B cell (primary cell): ENCODE results near the gene RCSD1. TPM values are rescaled to one million over a fixed set of nuclear protein-coding genes. Genes with fewer than 3 reads are reported as not detected.

ENCODE experiments used
- ATAC-seq: fragments of 200-7000 bp; cut with Tn5 transposase; one replicate; pipeline ENCODE4 v1.10.0; 2021; ENCODE audit warnings: low read depth, mild to moderate bottlenecking, moderate number of reproducible peaks, moderate library complexity
- CTCF ChIA-PET: fragments of 350-600 bp; sonication (Branson Sonifier 250); formaldehyde crosslinking; loops from one replicate; lab custom pipeline; 2021; ENCODE audit warnings: antibody characterized with exemption, inconsistent platforms; lab: Charles Lee
- POLR2A ChIA-PET: fragments of 350-600 bp; sonication (Branson Sonifier 250); formaldehyde crosslinking; loops from one replicate; lab custom pipeline; 2021; ENCODE audit warnings: antibody characterized with exemption; lab: Charles Lee
- DNase-seq: peaks from one replicate; pipeline ENCODE4 v3.0.0; 2013
- H2AFZ ChIP-seq: 2 replicates; pipeline ENCODE4 v1.6.1; 2012; ENCODE audit warnings: mild to moderate bottlenecking, low read depth, low read length; ENCODE audit not compliant: insufficient read depth, poor library complexity, severe bottlenecking
- H3K27ac ChIP-seq, 2 donors: 1 replicate in 1 of 2; 2 replicates in 1 of 2; pipeline ENCODE4 v1.5.1; 2012 to 2013; ENCODE audit warnings: low read length in 2 of 2, mild to moderate bottlenecking in 2 of 2, moderate library complexity in 1 of 2
- H3K27me3 ChIP-seq, 4 experiments: fragments of 200-600 bp in 1 of 4; sonication (generic) in 1 of 4; replicated peaks in 1 of 4; 1 replicate in 2 of 4; 2 replicates in 2 of 4; pipeline versions ENCODE4 v1.6.1 to v1.7.0; 2013 to 2016; ENCODE audit warnings: low read length in 3 of 4, mild to moderate bottlenecking in 2 of 4, mixed read lengths in 1 of 4, moderate library complexity in 1 of 4; ENCODE audit not compliant: insufficient read depth in 4 of 4, control insufficient read depth in 3 of 4; ENCODE audit errors: control extremely low read depth in 1 of 4
- H3K36me3 ChIP-seq, 2 experiments: replicated peaks in 1 of 2; 1 replicate in 1 of 2; 2 replicates in 1 of 2; pipeline versions ENCODE4 v1.6.1 to v1.7.1; 2013; ENCODE audit warnings: low read length in 1 of 2; ENCODE audit not compliant: insufficient read depth in 2 of 2, control insufficient read depth in 1 of 2; ENCODE audit errors: control extremely low read depth in 1 of 2, extremely low read depth in 1 of 2
- H3K4me1 ChIP-seq, 2 donors: fragments of 200-600 bp in 1 of 2; sonication (generic) in 1 of 2; 1 replicate in 1 of 2; 2 replicates in 1 of 2; pipeline versions ENCODE4 v1.5.1 to v1.6.1; 2013 to 2017; ENCODE audit warnings: low read length in 2 of 2; ENCODE audit not compliant: control insufficient read depth in 2 of 2, insufficient read depth in 2 of 2
- H3K4me2 ChIP-seq: replicated peaks from 2 replicates; pipeline ENCODE3; 2012; ENCODE audit warnings: mild to moderate bottlenecking, low read depth, low read length; ENCODE audit not compliant: poor library complexity, severe bottlenecking
- H3K4me3 ChIP-seq, 5 experiments: fragments of 200-600 bp in 1 of 5; sonication (generic) in 1 of 5; 1 replicate in 3 of 5; 2 replicates in 2 of 5; pipeline versions ENCODE4 v1.5.1 to v1.7.0; 2011 to 2016; ENCODE audit warnings: low read length in 4 of 5, mild to moderate bottlenecking in 4 of 5, low read depth in 2 of 5, control low read depth in 1 of 5, moderate library complexity in 1 of 5; ENCODE audit not compliant: insufficient read depth in 1 of 5; ENCODE audit errors: control extremely low read depth in 1 of 5, extremely low read depth in 1 of 5
- H3K79me2 ChIP-seq: fragments of 200-600 bp; sonication (generic); one replicate; pipeline ENCODE4 v1.6.0; 2016; ENCODE audit warnings: low read length; ENCODE audit not compliant: control insufficient read depth, insufficient read depth
- H3K9ac ChIP-seq: fragments of 200-600 bp; sonication (generic); 2 replicates; pipeline ENCODE4 v1.6.1; 2017; ENCODE audit warnings: mild to moderate bottlenecking, low read length, moderate library complexity
- H3K9me3 ChIP-seq, 3 donors: one replicate each; pipeline versions ENCODE4 v1.6.1 to v1.7.1; 2013; ENCODE audit warnings: low read length in 2 of 3; ENCODE audit not compliant: control insufficient read depth in 2 of 3, insufficient read depth in 1 of 3; ENCODE audit errors: control extremely low read depth in 1 of 3
- H4K20me1 ChIP-seq: 2 replicates; pipeline ENCODE4 v1.6.0; 2012; ENCODE audit warnings: mild to moderate bottlenecking, low read length; ENCODE audit not compliant: insufficient read depth, control insufficient read depth, poor library complexity, severe bottlenecking
- H3K27ac Mint-ChIP-seq: one replicate; pipeline ENCODE4 v1.8.0; 2021; ENCODE audit warnings: mixed read lengths
- H3K27me3 Mint-ChIP-seq: one replicate; pipeline ENCODE4 v1.8.0; 2021; ENCODE audit warnings: mixed read lengths
- H3K4me1 Mint-ChIP-seq: one replicate; pipeline ENCODE4 v1.8.0; 2021; ENCODE audit warnings: mixed read lengths
- H3K4me3 Mint-ChIP-seq: one replicate; pipeline ENCODE4 v1.8.0; 2021; ENCODE audit warnings: mixed read lengths
- H3K9me3 Mint-ChIP-seq: one replicate; pipeline ENCODE4 v1.8.0; 2022; ENCODE audit warnings: mixed read lengths; ENCODE audit not compliant: insufficient read depth
- CTCF ChIP-seq: fragments of 200-600 bp; IDR thresholded peaks from one replicate; pipeline ENCODE4 v1.8.0; 2022; ENCODE audit warnings: antibody characterized with exemption, mild to moderate bottlenecking
- EZH2 ChIP-seq: IDR thresholded peaks from 2 replicates; pipeline ENCODE4 v1.6.1; 2012; ENCODE audit warnings: borderline replicate concordance, low read depth, mild to moderate bottlenecking, moderate library complexity, low read length; ENCODE audit not compliant: insufficient read depth, poor library complexity, severe bottlenecking
- WGBS: methylation state at CpG from one replicate; pipeline ENCODE4 v1.1.5; 2013; ENCODE audit warnings: missing lambda C conversion rate; ENCODE audit not compliant: insufficient coverage; 5-methylcytosine and 5-hydroxymethylcytosine counted together
- intact Hi-C: fragments of 100-400 bp; cut with micrococcal nuclease; formaldehyde crosslinking; loops from one replicate; pipeline ENCODE4 v1.10.0; 2022
- polyA plus RNA-seq: library from polyadenylated mRNA; depleted of rRNA; stranded (reverse); fragments of >200 nt; gene quantifications from 2 replicates; pipeline ENCODE4 v1.2.3, GENCODE V29; 2012
- total RNA-seq, 2 donors: library from RNA; stranded (reverse); fragments of 120-200 nt in 1 of 2; gene quantifications; 1 replicate in 1 of 2; 2 replicates in 1 of 2; pipeline versions ENCODE4 v1.2.3 to v1.2.4, GENCODE V29; 2013 to 2022

The RCSD1 gene
- total and polyA plus RNA-seq, 2 donors (not counting 1 experiment from before 2014, with no cell fraction given), result 129 to 525 TPM

GRCh38 chr1:167695756-167696561, 65.9 kb downstream of the RCSD1 start:
- intact Hi-C loops, result no loop called here
- CTCF ChIA-PET, result interaction anchor here (0.6 to 1.6 kb wide), 6 partner anchors 8 to 107 kb away, joined by 3 to 8 read pairs (median 3); no protein-coding TSS in a partner anchor
- H3K4me1 Mint-ChIP-seq, result peaks cover 15% of the 10 kb centered on the region
- H3K4me3 Mint-ChIP-seq, result no peak overlapping the region
- Histone ChIP-seq H3K4me3 (no peak overlapping the region), H2AFZ (no peak overlapping the region), H3K9me3 (no peaks in the 10 kb centered on the region), H3K27ac (no peak overlapping the region), H3K27me3 (no peaks in the 10 kb centered on the region), H3K4me1 (no peaks in the 10 kb centered on the region), H3K36me3 (peaks cover 11 to 94% of the 10 kb centered on the region in 2 experiments), H3K79me2 (peaks cover 56% of the 10 kb centered on the region), H3K9ac (no peak overlapping the region), H3K4me2 (no peak overlapping the region), H4K20me1 (peaks cover 94% of the 10 kb centered on the region)
- TF ChIP-seq EZH2 (no peak), CTCF (no peak)
- ATAC-seq (no peak), DNase-seq (no peak)
- POLR2A ChIA-PET, result interaction anchor here (0.7 kb wide), 1 partner anchor 66 kb away, joined by 6 read pairs; no protein-coding TSS in a partner anchor
- no peaks in the 10 kb centered on the region for H3K9me3 Mint-ChIP-seq
- no peaks in the 10 kb centered on the region for H3K27me3 Mint-ChIP-seq
- peak overlapping the region; percentile 41 for H3K27ac Mint-ChIP-seq
- 88% methylated on average over 3 of the region's 7 CpGs for WGBS

GRCh38 chr1:167697667-167698141, 67.7 kb downstream of the RCSD1 start:
- CTCF ChIA-PET, result interaction anchor here (1.4 to 2.7 kb wide), 3 partner anchors 10 to 97 kb away, joined by 3 to 13 read pairs (median 12); no protein-coding TSS in a partner anchor
- Histone ChIP-seq H3K4me3 (no peak overlapping the region), H3K27ac (no peak overlapping the region), H4K20me1 (peaks cover 92% of the 10 kb centered on the region), H3K27me3 (no peaks in the 10 kb centered on the region), H3K9me3 (no peaks in the 10 kb centered on the region), H2AFZ (no peak overlapping the region), H3K79me2 (peaks cover 44% of the 10 kb centered on the region), H3K4me2 (no peak overlapping the region), H3K4me1 (no peaks in the 10 kb centered on the region), H3K9ac (no peak overlapping the region), H3K36me3 (peaks cover 16 to 90% of the 10 kb centered on the region in 2 experiments)
- DNase-seq (no peak), ATAC-seq (peak; percentile 15)
- intact Hi-C loops, result no loop called here
- no peaks in the 10 kb centered on the region for H3K27me3 Mint-ChIP-seq
- no peaks in the 10 kb centered on the region for H3K9me3 Mint-ChIP-seq
- no peak for TF ChIP-seq CTCF
- TF ChIP-seq EZH2, result no peak
- H3K27ac Mint-ChIP-seq, result peak overlapping the region; percentile 20
- 78% methylated on average over 11 of the region's 14 CpGs for WGBS
- peaks cover 18% of the 10 kb centered on the region for H3K4me1 Mint-ChIP-seq
- POLR2A ChIA-PET, result interaction anchor here (1.6 kb wide), 1 partner anchor 19 kb away, joined by 4 read pairs; no protein-coding TSS in a partner anchor
- H3K4me3 Mint-ChIP-seq, result no peak overlapping the region
